Epithelial cell of esophagus (primary cell): ENCODE data around the gene B4GALT2.

Experiments
- DNase-seq: peaks from one replicate; pipeline ENCODE4 v3.0.0; 2010; ENCODE audit warnings: low read depth
- H3K4me3 ChIP-seq: 2 replicates; pipeline ENCODE4 v1.5.1; 2011; ENCODE audit warnings: mild to moderate bottlenecking, low read length, control low read depth
- CTCF ChIP-seq: IDR thresholded peaks from 2 replicates; pipeline ENCODE4 v1.5.1; 2011; ENCODE audit warnings: low read depth, mild to moderate bottlenecking, low read length, control low read depth, inconsistent platforms; ENCODE audit not compliant: insufficient read depth; ENCODE audit errors: missing control alignments

Gene B4GALT2

GRCh38 chr1:43934101-43934985 lies 44.7 kb upstream of the B4GALT2 start:
- TF ChIP-seq CTCF = peak; percentile 91
- peak overlapping the region; percentile 54 for H3K4me3 ChIP-seq
- peak; percentile 80 for DNase-seq

GRCh38 chr1:43934986-43935324 lies 44.1 kb upstream of the B4GALT2 start:
- no peak for TF ChIP-seq CTCF
- H3K4me3 ChIP-seq = peak overlapping the region; percentile 54
- no peak for DNase-seq

- DNase-seq = peak; percentile 94
- peak overlapping the region; percentile 54 for H3K4me3 ChIP-seq
- TF ChIP-seq CTCF = no peak
These were observed 43.1 kb upstream of the B4GALT2 start for GRCh38 chr1:43935711-43936427.

DNA sequence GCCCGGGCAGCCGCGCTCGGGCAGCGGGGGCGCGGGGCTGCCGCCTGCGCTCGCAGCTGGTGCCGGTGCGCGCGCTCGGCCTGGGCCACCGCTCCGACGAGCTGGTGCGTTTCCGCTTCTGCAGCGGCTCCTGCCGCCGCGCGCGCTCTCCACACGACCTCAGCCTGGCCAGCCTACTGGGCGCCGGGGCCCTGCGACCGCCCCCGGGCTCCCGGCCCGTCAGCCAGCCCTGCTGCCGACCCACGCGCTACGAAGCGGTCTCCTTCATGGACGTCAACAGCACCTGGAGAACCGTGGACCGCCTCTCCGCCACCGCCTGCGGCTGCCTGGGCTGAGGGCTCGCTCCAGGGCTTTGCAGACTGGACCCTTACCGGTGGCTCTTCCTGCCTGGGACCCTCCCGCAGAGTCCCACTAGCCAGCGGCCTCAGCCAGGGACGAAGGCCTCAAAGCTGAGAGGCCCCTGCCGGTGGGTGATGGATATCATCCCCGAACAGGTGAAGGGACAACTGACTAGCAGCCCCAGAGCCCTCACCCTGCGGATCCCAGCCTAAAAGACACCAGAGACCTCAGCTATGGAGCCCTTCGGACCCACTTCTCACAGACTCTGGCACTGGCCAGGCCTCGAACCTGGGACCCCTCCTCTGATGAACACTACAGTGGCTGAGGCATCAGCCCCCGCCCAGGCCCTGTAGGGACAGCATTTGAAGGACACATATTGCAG lies 42.4 kb upstream of the B4GALT2 start:
- peak; percentile 17 for DNase-seq
- no peak for TF ChIP-seq CTCF
- H3K4me3 ChIP-seq = peak overlapping the region; percentile 37

- peak overlapping the region; percentile 37 for H3K4me3 ChIP-seq
These were observed 41.7 kb upstream of the B4GALT2 start for GRCh38 chr1:43937179-43937865.

More at GRCh38 chr1:43937179-43937865, 41.7 kb upstream of the B4GALT2 start:
- peak; percentile 86 for DNase-seq
- no peak for TF ChIP-seq CTCF
